Stomach (tissue), 4 donors: Measurements from ENCODE around the gene TBC1D1.

Experiments used
- EP300 ChIP-seq: sonication (generic); formaldehyde crosslinking; IDR thresholded peaks from one replicate; pipeline ENCODE4 v1.6.1; 2017; ENCODE audit warnings: antibody characterized with exemption
- POLR2A ChIP-seq, 4 donors: fragments of 450-650 bp; IDR thresholded peaks; one replicate each; pipeline ENCODE4 v1.6.1; 2016; ENCODE audit warnings: antibody characterized with exemption in 4 of 4, control low read depth in 2 of 4, mild to moderate bottlenecking in 1 of 4, moderate library complexity in 1 of 4
- POLR2AphosphoS5 ChIP-seq, 3 donors: sonication (generic); formaldehyde crosslinking; IDR thresholded peaks; one replicate each; pipeline ENCODE4 v1.6.1; 2016; ENCODE audit warnings: antibody characterized with exemption in 3 of 3
- TF ChIP-seq, protein P1 (sequence below), 7 experiments: fragments of 450-650 bp in 4 of 7; fragments of 200-600 bp in 3 of 7; sonication (generic) in 3 of 7; IDR thresholded peaks; one replicate each; pipeline ENCODE4 v1.5.1; 2016 to 2019; ENCODE audit warnings: antibody characterized with exemption in 7 of 7, control low read depth in 2 of 7, mild to moderate bottlenecking in 1 of 7

- TF ChIP-seq, protein P1, sequence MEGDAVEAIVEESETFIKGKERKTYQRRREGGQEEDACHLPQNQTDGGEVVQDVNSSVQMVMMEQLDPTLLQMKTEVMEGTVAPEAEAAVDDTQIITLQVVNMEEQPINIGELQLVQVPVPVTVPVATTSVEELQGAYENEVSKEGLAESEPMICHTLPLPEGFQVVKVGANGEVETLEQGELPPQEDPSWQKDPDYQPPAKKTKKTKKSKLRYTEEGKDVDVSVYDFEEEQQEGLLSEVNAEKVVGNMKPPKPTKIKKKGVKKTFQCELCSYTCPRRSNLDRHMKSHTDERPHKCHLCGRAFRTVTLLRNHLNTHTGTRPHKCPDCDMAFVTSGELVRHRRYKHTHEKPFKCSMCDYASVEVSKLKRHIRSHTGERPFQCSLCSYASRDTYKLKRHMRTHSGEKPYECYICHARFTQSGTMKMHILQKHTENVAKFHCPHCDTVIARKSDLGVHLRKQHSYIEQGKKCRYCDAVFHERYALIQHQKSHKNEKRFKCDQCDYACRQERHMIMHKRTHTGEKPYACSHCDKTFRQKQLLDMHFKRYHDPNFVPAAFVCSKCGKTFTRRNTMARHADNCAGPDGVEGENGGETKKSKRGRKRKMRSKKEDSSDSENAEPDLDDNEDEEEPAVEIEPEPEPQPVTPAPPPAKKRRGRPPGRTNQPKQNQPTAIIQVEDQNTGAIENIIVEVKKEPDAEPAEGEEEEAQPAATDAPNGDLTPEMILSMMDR (IDR thresholded peaks at IDR 0.05) = no peak
- no peak for TF ChIP-seq EP300
- TF ChIP-seq POLR2AphosphoS5 (IDR thresholded peaks at IDR 0.05) = no peak
- TF ChIP-seq POLR2A (IDR thresholded peaks at IDR 0.05) = no peak
These were observed 55.8 kb downstream of the TBC1D1 start for GRCh38 chr4:37946503-37947179.
